HUES6 (cell line): ENCODE measurements around the gene PRKCA.
"Not testable (repeated sequence)": the region's sequence is repeated elsewhere in the genome, so short reads cannot be mapped to it uniquely, and the experiment has no call there.

Experiments
- H3K27ac ChIP-seq: 2 replicates; pipeline ENCODE4 v1.7.0; 2013; ENCODE audit warnings: low read depth, mild to moderate bottlenecking, low read length, inconsistent platforms
- H3K27me3 ChIP-seq: 2 replicates; pipeline ENCODE4 v1.6.1; 2013; ENCODE audit warnings: low read length; ENCODE audit not compliant: control insufficient read depth, insufficient read depth
- H3K36me3 ChIP-seq: 2 replicates; pipeline ENCODE4 v1.6.1; 2013; ENCODE audit warnings: low read length; ENCODE audit not compliant: control insufficient read depth, insufficient read depth
- H3K4me1 ChIP-seq: 2 replicates; pipeline ENCODE4 v1.6.1; 2013; ENCODE audit warnings: low read length; ENCODE audit not compliant: control insufficient read depth, insufficient read depth
- H3K4me3 ChIP-seq: 2 replicates; pipeline ENCODE4 v1.5.1; 2013; ENCODE audit warnings: low read depth, low read length
- H3K9ac ChIP-seq: one replicate; pipeline ENCODE4 v1.6.1; 2013; ENCODE audit warnings: mild to moderate bottlenecking, low read length
- H3K9me3 ChIP-seq: 2 replicates; pipeline ENCODE4 v1.6.1; 2013; ENCODE audit warnings: low read depth, low read length; ENCODE audit not compliant: control insufficient read depth, insufficient read depth

The PRKCA gene

DNA sequence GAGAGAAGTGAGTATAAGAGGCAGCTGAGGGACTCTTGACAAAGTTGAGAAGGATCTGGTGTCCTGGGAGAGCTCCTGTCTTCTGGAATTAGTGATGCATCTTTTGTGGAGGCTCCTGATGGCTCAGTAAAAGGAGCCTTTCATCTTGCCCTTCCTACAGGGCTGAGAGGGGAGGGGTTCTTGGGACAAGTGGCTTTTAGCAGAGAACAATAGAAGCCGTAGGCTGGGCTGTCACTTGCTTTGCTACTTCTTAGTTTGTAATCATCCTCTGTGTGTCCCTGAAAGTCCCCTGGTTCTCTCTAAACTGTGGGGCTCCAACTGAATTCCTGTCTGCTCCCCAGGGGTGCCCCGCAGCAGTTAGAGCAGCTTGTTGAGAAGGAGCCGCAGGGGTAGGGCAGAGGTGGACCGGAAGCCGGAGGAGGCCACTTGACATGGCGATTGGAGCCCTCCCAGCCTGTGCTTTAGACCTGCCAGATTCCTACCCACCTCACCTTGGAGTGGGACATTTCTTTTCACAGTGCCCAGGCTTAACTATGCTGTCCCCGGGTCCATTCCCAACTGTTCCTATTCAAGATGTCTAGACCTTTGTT, 85.1 kb downstream of the PRKCA start:
- H3K9me3 ChIP-seq, result no peaks in the 10 kb centered on the region
- peaks cover 14% of the 10 kb centered on the region for H3K4me1 ChIP-seq
- H3K4me3 ChIP-seq, result no peak overlapping the region
- H3K36me3 ChIP-seq, result no peaks in the 10 kb centered on the region
- no peak overlapping the region for H3K27ac ChIP-seq
- no peak overlapping the region for H3K9ac ChIP-seq
- no peaks in the 10 kb centered on the region for H3K27me3 ChIP-seq

DNA sequence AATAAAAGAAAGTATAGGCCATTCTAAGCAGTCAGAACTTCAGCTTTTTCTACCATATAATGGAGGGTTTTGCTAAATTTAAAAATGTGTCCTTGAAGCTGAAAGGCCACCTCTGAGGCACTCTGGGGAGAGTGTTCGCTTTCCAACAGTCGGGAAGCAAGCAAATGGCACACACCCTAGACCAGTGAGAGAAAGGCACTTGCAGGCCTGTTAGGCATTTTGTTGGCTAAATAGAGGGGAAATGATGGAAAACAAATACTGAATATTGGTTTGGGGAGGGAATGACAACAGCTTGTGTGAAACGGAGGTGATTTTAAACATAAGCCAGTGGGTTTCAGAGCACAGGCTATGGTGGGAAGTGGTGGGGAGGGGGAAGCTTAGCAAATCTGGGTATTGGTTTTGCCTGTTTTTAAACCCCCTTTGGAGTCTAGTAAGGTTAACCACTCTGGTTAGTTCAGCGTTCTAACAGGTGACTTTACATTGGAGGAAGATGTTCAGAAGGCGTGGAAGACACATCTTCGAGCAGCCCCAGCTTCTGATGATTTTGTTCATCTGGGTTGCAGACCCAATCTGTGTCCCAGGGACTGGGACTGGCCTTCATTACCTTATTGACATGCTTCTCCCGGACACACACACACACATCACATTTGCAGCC, 90.5 kb downstream of the PRKCA start:
- H3K27me3 ChIP-seq, result no peaks in the 10 kb centered on the region
- H3K36me3 ChIP-seq, result no peaks in the 10 kb centered on the region
- no peaks in the 10 kb centered on the region for H3K9me3 ChIP-seq
- no peak overlapping the region for H3K27ac ChIP-seq
- no peak overlapping the region for H3K9ac ChIP-seq
- H3K4me1 ChIP-seq, result no peaks in the 10 kb centered on the region
- H3K4me3 ChIP-seq, result no peak overlapping the region

DNA sequence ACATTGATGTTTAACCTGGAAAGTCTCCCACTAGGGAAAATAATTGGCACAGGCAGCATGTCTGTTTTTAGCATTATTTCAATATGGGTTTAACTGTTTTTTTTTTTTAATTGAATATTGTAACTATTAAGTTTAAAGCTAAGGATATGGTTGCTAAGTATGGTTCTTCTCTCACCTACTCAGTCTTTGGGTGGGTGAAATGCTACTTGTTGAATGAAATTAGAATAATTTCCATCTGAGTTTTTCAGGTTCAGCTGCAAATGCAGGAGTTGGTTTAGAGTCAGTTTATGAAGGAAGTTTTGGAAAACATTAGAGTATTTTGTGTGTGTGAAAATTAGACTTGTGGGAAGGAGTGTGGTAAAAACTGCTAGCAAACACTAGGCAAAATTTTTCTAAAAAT, 93.5 kb downstream of the PRKCA start:
- no peaks in the 10 kb centered on the region for H3K4me1 ChIP-seq
- H3K9ac ChIP-seq, result no peak overlapping the region
- no peak overlapping the region for H3K27ac ChIP-seq
- H3K9me3 ChIP-seq, result no peaks in the 10 kb centered on the region; the same call in 1 of the 2 replicates
- no peaks in the 10 kb centered on the region for H3K27me3 ChIP-seq
- H3K36me3 ChIP-seq, result no peaks in the 10 kb centered on the region
- no peak overlapping the region for H3K4me3 ChIP-seq

DNA sequence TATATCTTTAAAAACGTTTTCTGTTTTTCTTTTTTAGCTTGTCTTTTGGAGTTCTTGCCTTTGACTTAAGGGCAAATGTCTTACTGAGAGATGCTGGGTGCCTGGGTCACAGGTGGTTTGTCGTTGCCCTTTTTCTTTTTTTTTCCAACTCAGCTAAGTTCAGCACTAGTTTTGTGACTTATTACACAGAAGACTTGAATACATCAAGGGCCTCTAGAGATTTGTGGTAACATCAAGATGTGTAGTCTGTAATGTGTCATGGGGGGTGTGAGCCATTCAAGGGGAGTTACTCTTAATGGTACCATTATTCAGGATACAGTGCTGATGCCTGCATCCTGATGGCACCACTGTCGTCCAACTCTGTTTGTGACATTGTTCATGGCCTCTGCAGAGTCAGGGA, 95.1 kb downstream of the PRKCA start:
- Histone ChIP-seq H3K27me3 (no peaks in the 10 kb centered on the region), H3K4me3 (no peak overlapping the region), H3K9ac (no peak overlapping the region), H3K4me1 (no peaks in the 10 kb centered on the region), H3K36me3 (no peaks in the 10 kb centered on the region), H3K9me3 (no peaks in the 10 kb centered on the region; the same call in 1 of the 2 replicates), H3K27ac (no peak overlapping the region)

DNA sequence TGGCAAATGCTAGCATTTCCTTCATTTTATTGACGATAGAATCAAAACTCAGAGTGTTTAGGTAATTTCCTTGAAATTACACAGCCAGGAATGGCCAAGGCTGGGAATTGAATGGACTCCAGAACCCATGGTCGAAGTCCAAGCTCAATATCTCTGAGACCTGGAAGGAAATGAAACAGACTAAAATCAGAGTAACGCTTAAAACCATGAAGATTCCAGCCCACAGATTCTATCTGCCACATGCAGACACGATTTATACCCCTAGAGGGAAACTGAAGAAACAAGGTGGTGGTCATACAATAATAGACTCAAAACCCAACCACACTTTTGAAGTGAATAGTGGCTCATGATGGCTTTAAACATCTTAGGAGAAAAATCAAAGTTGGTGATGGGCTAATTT, 95.6 kb downstream of the PRKCA start:
- no peak overlapping the region for H3K9ac ChIP-seq
- no peaks in the 10 kb centered on the region for H3K27me3 ChIP-seq
- H3K27ac ChIP-seq, result no peak overlapping the region; the same call in 1 of the 2 replicates
- no peaks in the 10 kb centered on the region for H3K36me3 ChIP-seq
- no peaks in the 10 kb centered on the region for H3K4me1 ChIP-seq
- no peaks in the 10 kb centered on the region; the same call in 1 of the 2 replicates for H3K9me3 ChIP-seq
- H3K4me3 ChIP-seq, result no peak overlapping the region

DNA sequence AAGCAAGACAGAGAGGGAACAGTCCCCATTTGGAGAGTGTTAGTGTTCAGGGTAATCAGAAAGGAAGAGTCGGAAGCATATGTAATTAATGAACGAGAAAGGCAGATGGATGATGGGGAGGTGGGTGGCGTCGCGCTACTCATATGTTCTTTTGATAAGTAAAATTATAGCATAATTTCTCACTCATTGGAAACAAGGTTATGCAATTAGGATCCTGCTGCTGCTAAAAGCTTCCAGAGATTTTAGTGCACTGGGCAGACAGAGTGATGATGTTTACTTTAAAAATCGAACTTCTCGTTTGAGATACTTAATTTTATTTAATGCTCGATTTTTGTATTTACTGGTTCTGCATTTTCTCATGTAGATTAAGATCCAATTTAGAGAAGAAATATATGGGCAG, 96.2 kb downstream of the PRKCA start:
- Histone ChIP-seq H3K36me3 (no peaks in the 10 kb centered on the region), H3K27me3 (no peaks in the 10 kb centered on the region), H3K9ac (no peak overlapping the region), H3K9me3 (no peaks in the 10 kb centered on the region; the same call in 1 of the 2 replicates), H3K27ac (no peak overlapping the region), H3K4me3 (no peak overlapping the region), H3K4me1 (no peaks in the 10 kb centered on the region)

DNA sequence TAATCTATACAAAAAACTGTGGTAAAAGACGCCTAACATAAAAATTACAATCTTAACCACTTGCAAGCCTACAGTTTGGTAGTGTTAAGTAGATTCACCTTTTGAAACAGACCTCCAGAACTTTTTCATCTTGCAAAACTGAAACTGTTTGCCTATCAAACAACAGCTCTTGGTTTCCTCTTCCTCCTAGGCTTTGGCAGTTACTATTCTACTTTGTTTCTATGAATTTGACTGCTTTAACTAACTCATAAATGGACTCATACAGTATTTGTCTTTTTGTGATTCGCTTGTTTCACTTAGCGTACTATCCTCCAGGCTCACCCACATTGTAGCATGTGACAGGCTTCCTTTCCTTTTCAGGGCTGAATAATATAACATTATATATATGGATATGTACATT, 97.0 kb downstream of the PRKCA start:
- Histone ChIP-seq H3K27ac (no peak overlapping the region), H3K9me3 (no peaks in the 10 kb centered on the region; the same call in 1 of the 2 replicates), H3K9ac (no peak overlapping the region), H3K27me3 (no peaks in the 10 kb centered on the region), H3K36me3 (no peaks in the 10 kb centered on the region), H3K4me3 (no peak overlapping the region), H3K4me1 (peaks cover 7% of the 10 kb centered on the region)

DNA sequence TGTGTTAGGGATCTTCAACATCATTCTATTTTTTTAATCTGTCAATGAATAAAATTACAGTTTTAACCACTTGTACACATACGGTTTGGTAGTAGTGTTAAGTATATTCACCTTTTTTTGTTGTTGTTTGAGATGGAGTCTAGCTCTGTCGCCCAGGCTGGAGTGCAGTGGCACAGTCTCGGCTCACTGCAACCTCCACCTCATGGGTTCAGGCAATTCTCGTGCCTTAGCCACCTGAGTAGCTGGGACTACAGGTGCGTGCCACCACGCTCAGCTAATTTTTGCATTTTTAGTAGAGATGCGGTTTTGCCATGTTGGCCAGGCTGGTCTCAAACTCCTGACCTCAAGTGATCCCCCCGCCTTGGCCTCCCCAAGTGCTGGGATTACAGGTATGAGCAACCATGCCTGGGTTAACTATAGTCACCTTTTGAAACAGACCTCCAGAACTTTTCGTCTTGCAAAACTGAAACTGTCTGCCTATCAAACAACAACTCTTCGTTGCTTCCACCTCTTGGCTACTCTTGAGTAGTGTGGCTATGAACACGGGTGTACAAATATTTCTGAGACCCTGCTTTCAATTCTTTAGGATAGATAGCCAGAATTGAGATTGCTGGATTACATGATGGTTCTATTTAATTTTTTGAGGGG, 97.8 kb downstream of the PRKCA start:
- not testable (repeated sequence) for H3K4me3 ChIP-seq, H3K36me3 ChIP-seq, H3K9me3 ChIP-seq, H3K4me1 ChIP-seq, H3K27ac ChIP-seq, H3K27me3 ChIP-seq, H3K9ac ChIP-seq

DNA sequence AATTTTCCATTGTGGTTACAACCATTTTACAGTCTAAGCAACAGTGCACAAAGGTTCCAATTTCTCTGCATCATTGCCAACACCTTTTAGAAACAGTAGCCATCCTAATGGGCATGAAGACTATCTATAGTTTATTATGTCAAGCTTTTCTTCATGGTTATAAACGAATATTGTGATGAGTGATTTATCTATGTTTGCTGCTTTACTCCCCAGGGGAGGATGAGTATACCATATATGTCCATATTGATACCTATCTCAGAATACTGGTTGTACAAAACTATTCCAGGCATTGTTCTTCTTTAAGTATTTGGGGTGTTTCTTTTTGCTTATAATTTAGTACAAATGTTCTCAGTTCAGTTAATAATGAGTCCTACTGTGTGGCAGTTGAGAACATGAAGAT, 98.3 kb downstream of the PRKCA start:
- Histone ChIP-seq H3K27ac (no peak overlapping the region), H3K4me3 (no peak overlapping the region), H3K4me1 (peaks cover 8% of the 10 kb centered on the region), H3K9me3 (no peaks in the 10 kb centered on the region; the same call in 1 of the 2 replicates), H3K9ac (no peak overlapping the region), H3K36me3 (no peaks in the 10 kb centered on the region), H3K27me3 (no peaks in the 10 kb centered on the region)

DNA sequence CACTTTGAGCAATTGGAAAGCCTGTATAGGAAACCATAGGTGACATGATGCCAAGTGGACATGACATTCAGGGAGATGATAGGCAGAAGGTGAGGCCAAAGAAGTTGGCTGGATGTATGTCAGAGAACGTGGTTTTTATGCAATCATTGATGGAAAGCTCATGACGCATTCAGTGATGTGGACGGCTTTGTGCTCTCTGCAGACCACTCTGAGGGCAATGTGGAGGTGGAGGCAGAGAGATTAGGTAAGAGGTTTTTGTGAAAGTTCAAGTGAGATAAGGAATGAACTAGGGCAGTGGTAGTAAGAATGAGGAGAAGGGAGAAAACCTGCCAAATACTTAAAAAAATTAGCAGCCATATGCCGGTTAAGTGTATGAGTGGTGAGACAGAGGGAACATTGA, 99.0 kb downstream of the PRKCA start:
- H3K9ac ChIP-seq, result no peak overlapping the region
- no peaks in the 10 kb centered on the region; the same call in 1 of the 2 replicates for H3K9me3 ChIP-seq
- H3K27me3 ChIP-seq, result no peaks in the 10 kb centered on the region
- H3K36me3 ChIP-seq, result no peaks in the 10 kb centered on the region
- H3K27ac ChIP-seq, result no peak overlapping the region
- H3K4me3 ChIP-seq, result no peak overlapping the region
- H3K4me1 ChIP-seq, result peaks cover 8% of the 10 kb centered on the region

DNA sequence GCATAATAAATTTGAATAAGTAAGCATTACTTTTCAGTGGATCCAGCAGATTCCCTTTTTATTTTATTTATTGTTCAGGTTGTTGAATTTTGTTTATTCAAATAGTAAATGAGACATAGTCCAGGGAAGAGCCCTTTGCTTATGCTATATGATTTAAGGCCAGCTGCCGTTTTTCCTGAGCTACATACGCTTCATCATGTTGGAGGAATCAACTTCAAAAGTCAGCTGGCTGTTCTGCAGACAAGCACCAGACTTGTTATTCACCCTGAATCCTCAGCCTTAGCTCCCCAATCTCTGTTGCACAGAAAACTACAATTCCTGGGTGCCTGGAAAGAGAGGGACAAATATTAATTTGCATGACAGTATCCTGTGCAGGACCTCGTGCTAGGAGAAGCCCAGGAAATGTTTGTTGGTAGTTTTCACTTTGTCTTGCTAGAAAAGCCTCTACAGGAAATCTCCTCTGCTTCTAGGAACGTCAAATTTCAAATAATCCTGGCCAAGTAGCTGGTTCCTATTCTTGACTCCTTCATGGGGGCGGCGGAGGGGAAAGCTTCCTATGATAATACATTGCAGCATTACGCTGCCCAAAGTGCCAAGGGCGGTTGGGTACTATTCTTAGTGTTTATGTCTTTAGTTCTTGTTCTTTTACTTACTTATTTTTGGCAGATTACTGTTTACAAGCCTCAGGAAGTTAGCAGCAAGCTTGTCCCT, 101.6 kb downstream of the PRKCA start:
- H3K36me3 ChIP-seq, result no peaks in the 10 kb centered on the region
- no peak overlapping the region for H3K9ac ChIP-seq
- no peaks in the 10 kb centered on the region; the same call in 1 of the 2 replicates for H3K9me3 ChIP-seq
- H3K27ac ChIP-seq, result no peak overlapping the region; the same call in 1 of the 2 replicates
- H3K4me3 ChIP-seq, result no peak overlapping the region
- no peaks in the 10 kb centered on the region for H3K27me3 ChIP-seq
- H3K4me1 ChIP-seq, result peaks cover 14% of the 10 kb centered on the region
